Choroid plexus epithelial cell (primary cell): Measurements from ENCODE around the gene KCNQ1.

Experiments
- DNase-seq: peaks from one replicate; pipeline ENCODE4 v3.0.0-alpha.2; 2010; ENCODE audit warnings: low read depth
- H3K4me3 ChIP-seq: 2 replicates; pipeline ENCODE4 v1.5.1; 2011; ENCODE audit warnings: low read depth, mild to moderate bottlenecking, control low read depth, low read length, moderate library complexity
- TF ChIP-seq, protein P1 (sequence below): conservative IDR thresholded peaks from 2 replicates; pipeline ENCODE4 v1.5.1; 2011; ENCODE audit warnings: low read depth, mild to moderate bottlenecking, control low read depth, inconsistent platforms, low read length, moderate library complexity

Gene KCNQ1

GRCh38 chr11:2587132-2587930 is 142.5 kb downstream of the KCNQ1 start:
- TF ChIP-seq, protein P1, sequence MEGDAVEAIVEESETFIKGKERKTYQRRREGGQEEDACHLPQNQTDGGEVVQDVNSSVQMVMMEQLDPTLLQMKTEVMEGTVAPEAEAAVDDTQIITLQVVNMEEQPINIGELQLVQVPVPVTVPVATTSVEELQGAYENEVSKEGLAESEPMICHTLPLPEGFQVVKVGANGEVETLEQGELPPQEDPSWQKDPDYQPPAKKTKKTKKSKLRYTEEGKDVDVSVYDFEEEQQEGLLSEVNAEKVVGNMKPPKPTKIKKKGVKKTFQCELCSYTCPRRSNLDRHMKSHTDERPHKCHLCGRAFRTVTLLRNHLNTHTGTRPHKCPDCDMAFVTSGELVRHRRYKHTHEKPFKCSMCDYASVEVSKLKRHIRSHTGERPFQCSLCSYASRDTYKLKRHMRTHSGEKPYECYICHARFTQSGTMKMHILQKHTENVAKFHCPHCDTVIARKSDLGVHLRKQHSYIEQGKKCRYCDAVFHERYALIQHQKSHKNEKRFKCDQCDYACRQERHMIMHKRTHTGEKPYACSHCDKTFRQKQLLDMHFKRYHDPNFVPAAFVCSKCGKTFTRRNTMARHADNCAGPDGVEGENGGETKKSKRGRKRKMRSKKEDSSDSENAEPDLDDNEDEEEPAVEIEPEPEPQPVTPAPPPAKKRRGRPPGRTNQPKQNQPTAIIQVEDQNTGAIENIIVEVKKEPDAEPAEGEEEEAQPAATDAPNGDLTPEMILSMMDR, result no peak
- DNase-seq, result no peak
- no peak overlapping the region for H3K4me3 ChIP-seq

GRCh38 chr11:2587976-2588748 is 143.4 kb downstream of the KCNQ1 start:
- DNase-seq, result no peak
- H3K4me3 ChIP-seq, result no peak overlapping the region
- TF ChIP-seq, protein P1, result no peak

DNA sequence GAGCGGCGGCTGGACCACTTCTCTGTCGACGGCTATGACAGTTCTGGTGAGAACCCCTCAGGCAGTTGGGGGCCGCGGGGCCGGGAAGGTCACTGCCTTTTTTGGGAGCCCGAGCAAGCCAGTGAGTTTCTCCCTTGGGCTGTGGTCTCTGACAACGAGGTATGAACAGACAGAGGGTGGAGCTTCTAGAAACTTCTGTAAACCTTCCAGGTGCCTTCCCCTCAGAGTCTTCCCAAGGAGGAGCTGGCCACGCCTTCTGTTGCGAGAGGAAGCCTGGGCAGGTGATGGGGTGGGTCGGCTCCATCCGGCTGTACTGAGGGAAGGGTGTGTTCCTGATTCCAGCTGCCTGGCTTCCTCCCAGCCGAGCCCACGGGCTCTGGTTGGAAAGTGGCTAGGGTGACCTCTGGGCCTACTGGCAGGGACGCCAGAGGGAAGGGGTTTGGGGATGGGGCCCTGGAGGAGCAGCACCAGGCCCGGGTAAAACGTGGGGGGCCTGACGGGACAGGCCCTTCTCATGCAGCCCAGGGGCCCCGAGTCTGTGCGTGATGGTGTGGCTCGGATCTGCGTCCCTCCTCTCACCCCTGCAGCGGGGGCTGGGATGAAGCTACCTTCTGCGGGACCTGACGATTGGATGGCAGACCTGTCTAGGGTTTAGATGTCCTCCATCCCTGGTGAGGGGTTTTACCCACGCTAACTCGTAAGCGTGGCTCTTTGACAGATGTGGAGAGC is 144.2 kb downstream of the KCNQ1 start:
- DNase-seq, result no peak
- TF ChIP-seq, protein P1, result no peak

GRCh38 chr11:2589538-2589934 is 144.7 kb downstream of the KCNQ1 start:
- no peak overlapping the region for H3K4me3 ChIP-seq
- TF ChIP-seq, protein P1, result no peak
- DNase-seq, result no peak

More for the DNA sequence above, 144.2 kb downstream of the KCNQ1 start:
- H3K4me3 ChIP-seq, result no peak overlapping the region

DNA sequence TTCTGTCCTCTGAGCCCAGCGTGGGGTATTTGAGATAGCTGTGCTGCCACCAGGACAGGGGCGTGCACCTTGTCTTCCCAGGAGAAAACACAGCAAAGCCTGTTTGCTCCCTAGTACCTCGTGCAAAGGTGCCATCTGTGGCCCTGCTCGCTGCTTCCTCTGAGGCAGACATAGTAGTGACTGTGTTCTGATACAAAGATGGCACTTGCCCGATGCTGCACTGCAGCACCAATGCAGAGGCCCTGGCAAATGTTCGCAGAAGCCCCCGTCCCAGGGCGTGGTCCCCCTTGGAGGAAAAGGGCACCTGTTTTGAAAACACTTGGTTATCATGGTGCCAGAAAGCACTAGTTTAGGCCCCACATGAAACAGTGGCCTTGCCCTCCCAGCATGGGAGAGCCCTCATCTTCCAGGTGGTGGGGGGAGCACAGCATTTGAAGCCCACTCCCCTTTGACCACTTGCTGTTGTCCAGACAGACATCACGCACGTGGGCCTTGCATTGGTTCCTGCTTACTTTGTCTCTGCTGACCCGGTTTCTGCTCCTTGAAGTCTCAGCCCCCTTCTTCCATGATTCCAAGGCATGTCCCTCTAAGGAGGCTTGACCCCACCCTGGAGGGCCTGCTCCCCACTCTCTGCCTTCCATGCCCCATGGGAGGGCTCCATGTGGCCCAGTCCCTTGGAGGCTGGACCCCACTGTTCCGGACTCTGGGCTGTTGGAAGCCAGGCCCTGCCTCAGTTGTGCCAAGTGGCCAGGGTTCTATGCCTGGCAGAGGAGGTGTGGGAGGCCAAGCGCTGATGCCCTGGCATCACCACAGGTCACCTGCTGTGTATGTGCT is 145.5 kb downstream of the KCNQ1 start:
- TF ChIP-seq, protein P1, result no peak
- no peak for DNase-seq
- H3K4me3 ChIP-seq, result no peak overlapping the region
